Muscle of leg (tissue), 11 donors: ENCODE data around the gene FIGLA. TPM values are rescaled to one million over a fixed set of nuclear protein-coding genes. Genes with fewer than 3 reads are reported as not detected.
A peak's percentile ranks its signal among the peaks of the same experiment; 100 is the strongest.

Experiments
- DNase-seq: peaks from one replicate; pipeline ENCODE4 v3.0.0; 2013
- H3K27ac ChIP-seq: one replicate; pipeline ENCODE4 v1.5.1; 2013; ENCODE audit warnings: mild to moderate bottlenecking, low read length, control low read depth
- H3K27me3 ChIP-seq: one replicate; pipeline ENCODE4 v1.6.1; 2013; ENCODE audit warnings: low read length; ENCODE audit not compliant: control insufficient read depth, insufficient read depth
- H3K36me3 ChIP-seq: one replicate; pipeline ENCODE4 v1.6.1; 2013; ENCODE audit warnings: low read length; ENCODE audit not compliant: control insufficient read depth, insufficient read depth
- H3K4me1 ChIP-seq: one replicate; pipeline ENCODE4 v1.6.1; 2013; ENCODE audit warnings: low read length; ENCODE audit not compliant: control insufficient read depth, insufficient read depth
- H3K4me3 ChIP-seq: one replicate; pipeline ENCODE4 v1.5.1; 2013; ENCODE audit warnings: low read length, control low read depth
- H3K9me3 ChIP-seq: replicated peaks from 2 replicates; pipeline ENCODE4 v1.6.1; 2013; ENCODE audit warnings: low read depth, low read length; ENCODE audit not compliant: control insufficient read depth
- WGBS: methylation state at CpG from one replicate; pipeline ENCODE4 v1.1.5; 2013; ENCODE audit warnings: missing lambda C conversion rate; ENCODE audit not compliant: insufficient coverage; 5-methylcytosine and 5-hydroxymethylcytosine counted together
- polyA plus RNA-seq, 8 donors: library from polyadenylated mRNA; unstranded; fragments of 120-200 nt; gene quantifications; one replicate each; pipeline versions ENCODE4 v1.2.1 to v1.2.3, GENCODE V29; 2013; ENCODE audit warnings: inconsistent platforms in 1 of 8, low replicate concordance in 1 of 8; ENCODE audit not compliant: insufficient read length in 8 of 8, insufficient read depth in 1 of 8
- total RNA-seq: library from RNA; stranded (reverse); fragments of 120-200 nt; gene quantifications from one replicate; pipeline ENCODE4 v1.2.4, GENCODE V29; 2013

The FIGLA gene
- total and polyA plus RNA-seq, 9 donors: not detected

- no peak for DNase-seq
- WGBS: no CpG with 5 or more reads among the region's 3 CpGs
- no peaks in the 10 kb centered on the region for H3K36me3 ChIP-seq
- peaks cover 4% of the 10 kb centered on the region for H3K4me1 ChIP-seq
- no peaks in the 10 kb centered on the region for H3K9me3 ChIP-seq
- no peak overlapping the region for H3K4me3 ChIP-seq
- H3K27me3 ChIP-seq: peaks cover 14% of the 10 kb centered on the region
- no peak overlapping the region for H3K27ac ChIP-seq
Observed at GRCh38 chr2:70776266-70776665, 14.2 kb downstream of the FIGLA start.

DNA sequence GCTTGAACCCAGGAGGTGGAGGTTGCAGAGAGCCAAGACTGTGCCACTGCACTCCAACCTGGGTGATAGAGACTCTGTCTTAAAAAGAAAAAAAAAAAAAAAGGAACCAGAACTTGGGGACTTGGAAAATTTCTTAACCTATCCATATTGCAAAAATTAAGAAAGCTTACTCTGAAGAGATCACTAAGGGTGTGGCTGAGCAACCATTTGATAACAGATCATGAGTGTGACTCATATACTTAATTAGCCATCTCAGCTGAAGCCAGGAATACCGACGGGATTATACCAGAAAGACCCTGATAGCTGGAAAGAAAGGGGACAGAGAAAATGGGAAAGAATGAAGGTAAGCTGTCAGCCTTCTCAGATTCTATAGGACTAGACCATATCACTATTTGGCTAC, 15.3 kb downstream of the FIGLA start:
- no CpG with 5 or more reads among the region's 2 CpGs for WGBS
- H3K27me3 ChIP-seq: peaks cover 18% of the 10 kb centered on the region
- no peak overlapping the region for H3K27ac ChIP-seq
- H3K36me3 ChIP-seq: no peaks in the 10 kb centered on the region
- no peak overlapping the region for H3K4me3 ChIP-seq
- DNase-seq: no peak
- H3K4me1 ChIP-seq: peaks cover 4% of the 10 kb centered on the region
- H3K9me3 ChIP-seq: no peaks in the 10 kb centered on the region

GRCh38 chr2:70772486-70773155, 17.8 kb downstream of the FIGLA start:
- Histone ChIP-seq H3K4me1 (peaks cover 3% of the 10 kb centered on the region), H3K4me3 (no peak overlapping the region), H3K27ac (no peak overlapping the region), H3K36me3 (no peaks in the 10 kb centered on the region), H3K27me3 (peaks cover 37% of the 10 kb centered on the region), H3K9me3 (no peaks in the 10 kb centered on the region)
- no peak for DNase-seq
- WGBS: no CpG with 5 or more reads among the region's 2 CpGs

GRCh38 chr2:70771446-70771845, 19.0 kb downstream of the FIGLA start:
- WGBS: no CpG with 5 or more reads among the region's 2 CpGs
- H3K27me3 ChIP-seq: peaks cover 47% of the 10 kb centered on the region

DNA sequence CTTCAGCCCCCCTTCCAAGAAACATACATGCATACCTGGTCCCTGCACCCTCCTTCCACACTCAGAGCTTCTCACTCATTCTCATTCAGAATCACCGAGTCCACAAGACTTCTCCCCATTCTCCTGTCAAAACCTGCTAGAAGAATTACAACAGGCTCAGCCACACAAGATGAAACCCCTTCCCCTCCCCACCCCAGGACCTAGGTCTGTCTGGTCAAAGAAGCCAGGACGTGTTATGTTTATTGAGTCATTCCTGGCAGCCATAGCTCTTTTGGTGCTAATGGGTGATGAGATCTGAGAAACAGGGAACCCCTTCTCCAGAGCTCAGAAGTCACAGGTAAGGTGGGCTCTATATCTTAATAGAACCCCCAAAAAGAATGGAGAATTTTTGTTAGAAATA, 21.0 kb downstream of the FIGLA start:
- no peak overlapping the region for H3K27ac ChIP-seq
- H3K27me3 ChIP-seq: peaks cover 53% of the 10 kb centered on the region
- WGBS: 29% methylated on average over 1 of the region's 2 CpGs
- peaks cover 12% of the 10 kb centered on the region for H3K4me1 ChIP-seq
- H3K9me3 ChIP-seq: no peaks in the 10 kb centered on the region
- H3K4me3 ChIP-seq: no peak overlapping the region
- H3K36me3 ChIP-seq: no peaks in the 10 kb centered on the region
- no peak for DNase-seq

More at GRCh38 chr2:70771446-70771845, 19.0 kb downstream of the FIGLA start:
- no peaks in the 10 kb centered on the region for H3K36me3 ChIP-seq
- no peak overlapping the region for H3K27ac ChIP-seq
- H3K4me3 ChIP-seq: no peak overlapping the region
- DNase-seq: no peak
- H3K4me1 ChIP-seq: peaks cover 11% of the 10 kb centered on the region
- H3K9me3 ChIP-seq: no peaks in the 10 kb centered on the region

DNA sequence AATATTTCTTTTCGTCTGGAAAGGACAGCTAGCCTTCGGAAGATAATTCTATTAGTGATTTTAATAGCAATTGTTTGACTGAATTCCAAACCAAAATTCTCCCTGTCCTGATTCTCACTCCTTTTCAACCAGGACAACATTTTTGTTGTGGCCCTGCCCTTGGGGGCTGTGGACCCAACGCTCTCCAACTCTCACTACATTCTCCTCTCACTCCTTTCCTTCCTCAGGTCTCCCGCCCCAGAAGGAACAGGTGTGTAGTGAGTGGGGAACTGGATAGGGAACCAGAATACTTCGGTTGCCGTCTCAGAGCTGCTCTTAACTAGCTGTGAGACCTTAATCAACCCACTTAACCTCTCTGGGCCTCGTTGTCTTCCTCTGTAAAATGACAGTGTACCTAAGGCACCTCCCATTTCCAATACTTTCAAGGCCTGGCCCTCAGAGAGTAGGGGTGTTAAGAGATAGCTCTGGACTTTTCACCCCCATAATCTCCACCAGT, 21.8 kb downstream of the FIGLA start:
- 40% methylated on average over 1 of the region's 7 CpGs for WGBS
- no peak overlapping the region for H3K4me3 ChIP-seq
- peaks cover 55% of the 10 kb centered on the region for H3K27me3 ChIP-seq

GRCh38 chr2:70767699-70768589, 22.5 kb downstream of the FIGLA start, which contains the start of gene ADD2:
TSS of gene ADD2 (minus strand) at chr2:70768200. CDS start at chr2:70706408, 61,792 bp downstream.
- Histone ChIP-seq H3K4me1 (peaks cover 12% of the 10 kb centered on the region), H3K9me3 (no peaks in the 10 kb centered on the region), H3K27ac (no peak within 1 kb of the TSS), H3K4me3 (peak within 1 kb of the TSS; percentile 47), H3K36me3 (no peaks in the 10 kb centered on the region), H3K27me3 (peaks cover 52% of the 10 kb centered on the region)
- peak; percentile 68 for DNase-seq
- under 1% methylated on average over 37 of the region's 74 CpGs for WGBS

More for the DNA sequence above, 21.8 kb downstream of the FIGLA start:
- Histone ChIP-seq H3K36me3 (no peaks in the 10 kb centered on the region), H3K27ac (no peak overlapping the region), H3K4me1 (peaks cover 12% of the 10 kb centered on the region), H3K9me3 (no peaks in the 10 kb centered on the region)
- no peak for DNase-seq

DNA sequence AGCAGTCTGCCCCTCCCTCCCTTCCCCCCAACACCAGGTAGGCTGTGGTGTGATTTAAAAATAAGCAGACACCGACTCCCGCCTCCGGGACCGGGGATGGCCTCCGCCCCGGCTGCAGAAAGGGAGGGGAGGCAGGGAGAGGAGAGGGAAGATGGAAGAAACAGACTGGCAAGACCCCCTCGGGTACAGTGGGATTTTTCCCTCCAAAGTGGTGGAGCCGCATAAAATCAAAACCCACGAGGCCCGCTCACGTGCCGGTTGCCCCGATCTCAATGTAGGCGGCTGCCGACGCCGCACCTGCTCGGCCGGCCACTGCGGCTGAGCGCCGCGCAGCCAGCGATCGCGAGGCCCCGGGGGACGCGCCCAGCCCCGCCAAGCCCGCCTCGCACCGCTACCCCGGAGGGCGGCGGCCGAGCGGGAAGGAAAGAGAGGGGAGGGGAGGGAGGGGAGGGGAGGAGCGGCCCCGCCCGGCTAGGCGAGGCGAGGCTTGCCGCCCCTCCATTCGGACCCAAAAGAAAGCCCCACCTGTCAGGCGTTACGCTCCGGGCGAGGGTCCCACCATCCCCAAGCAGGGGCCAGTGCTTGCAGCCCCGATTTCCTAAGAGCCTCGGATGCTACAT, 23.3 kb downstream of the FIGLA start:
- no peaks in the 10 kb centered on the region for H3K9me3 ChIP-seq
- under 1% methylated on average over 50 of the region's 51 CpGs for WGBS
- peaks cover 12% of the 10 kb centered on the region for H3K4me1 ChIP-seq
- no peaks in the 10 kb centered on the region for H3K36me3 ChIP-seq
- peak overlapping the region; percentile 47 for H3K4me3 ChIP-seq
- peak; percentile 9 for DNase-seq
- peaks cover 52% of the 10 kb centered on the region for H3K27me3 ChIP-seq
- H3K27ac ChIP-seq: no peak overlapping the region

DNA sequence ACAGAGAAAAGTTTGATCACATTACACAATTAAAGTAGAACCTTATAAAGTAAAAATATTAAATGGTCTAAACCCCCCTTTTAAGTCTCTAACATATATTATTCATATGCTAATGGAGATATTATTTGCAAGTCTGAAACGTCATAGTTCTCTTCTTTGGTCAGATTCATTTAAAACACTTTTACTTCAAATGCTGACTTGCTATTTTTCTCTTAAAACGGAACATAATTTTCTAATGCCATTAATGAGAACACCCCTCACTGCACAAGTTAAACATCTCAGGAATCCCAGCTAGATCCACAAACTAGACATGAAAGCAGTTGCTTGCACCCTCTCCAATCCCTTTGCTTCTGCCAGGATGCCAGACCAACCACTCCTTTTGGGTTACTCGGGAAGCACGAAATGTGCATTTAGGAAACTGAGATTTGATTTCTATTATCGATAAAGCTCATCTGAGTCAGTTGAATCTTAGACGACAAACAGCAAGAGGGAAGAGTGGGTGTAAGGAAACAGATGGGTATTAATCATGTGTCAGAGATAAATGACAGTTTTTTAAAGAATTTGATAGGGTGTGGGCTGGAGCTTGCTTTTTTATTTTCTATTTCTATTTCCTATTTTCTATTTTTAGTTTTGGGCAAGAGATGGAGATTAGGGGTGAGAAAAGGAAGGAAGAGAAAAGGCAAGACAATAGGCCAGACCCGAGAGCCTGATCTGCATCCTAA, 23.9 kb downstream of the FIGLA start:
- Histone ChIP-seq H3K36me3 (no peaks in the 10 kb centered on the region), H3K27ac (no peak overlapping the region), H3K4me3 (no peak overlapping the region), H3K4me1 (peaks cover 12% of the 10 kb centered on the region), H3K9me3 (no peaks in the 10 kb centered on the region), H3K27me3 (peaks cover 52% of the 10 kb centered on the region)
- no peak for DNase-seq
- WGBS: 19% methylated on average over 5 of the region's 7 CpGs
